SU-DHL-6 (cell line): ENCODE measurements around the gene ZNF710.

Experiments used
- H2AFZ ChIP-seq: fragments of 200-600 bp; sonication (generic); 2 replicates; pipeline ENCODE4 v1.6.1; 2014; ENCODE audit warnings: low read depth, mild to moderate bottlenecking, moderate library complexity, mixed read lengths, antibody characterized with exemption, low read length; ENCODE audit not compliant: severe bottlenecking
- H3F3A ChIP-seq: fragments of 200-600 bp; shearing (Covaris generic); 2 replicates; pipeline ENCODE4 v1.6.0; 2016; ENCODE audit warnings: antibody characterized with exemption, mild to moderate bottlenecking; ENCODE audit not compliant: insufficient read depth
- H3K27ac ChIP-seq: fragments of 200-600 bp; sonication (generic); 2 replicates; pipeline ENCODE4 v1.5.1; 2016; ENCODE audit warnings: low read depth, mild to moderate bottlenecking, low read length, moderate library complexity, mixed read lengths
- H3K27me3 ChIP-seq: fragments of 200-600 bp; sonication (generic), shearing (Covaris generic); 2 replicates; pipeline ENCODE4 v1.6.0; 2014; ENCODE audit warnings: mild to moderate bottlenecking, low read length
- H3K36me3 ChIP-seq: fragments of 200-600 bp; sonication (generic); 2 replicates; pipeline ENCODE4 v1.6.1; 2014; ENCODE audit warnings: mild to moderate bottlenecking, low read length, mixed read lengths
- H3K4me2 ChIP-seq: fragments of 300-600, 200-600 bp; shearing (Covaris generic), sonication (generic); 2 replicates; pipeline ENCODE4 v1.6.0; 2014; ENCODE audit warnings: low read length, low read depth, mild to moderate bottlenecking; ENCODE audit not compliant: poor library complexity, severe bottlenecking
- H3K4me3 ChIP-seq: fragments of 200-600 bp; sonication (generic); 2 replicates; pipeline ENCODE4 v1.5.1; 2014; ENCODE audit warnings: antibody characterized with exemption, low read length, mild to moderate bottlenecking, mixed read lengths; ENCODE audit not compliant: insufficient read depth, poor library complexity, severe bottlenecking
- H3K79me2 ChIP-seq: fragments of 200-600 bp; sonication (generic); 2 replicates; pipeline ENCODE4 v1.6.1; 2014; ENCODE audit warnings: mild to moderate bottlenecking, low read length, moderate library complexity; ENCODE audit not compliant: insufficient read depth
- H3K9ac ChIP-seq: fragments of 200-600 bp; sonication (generic); 2 replicates; pipeline ENCODE4 v1.7.0; 2014; ENCODE audit warnings: mild to moderate bottlenecking, low read length
- H3K9me2 ChIP-seq: fragments of 200-600 bp; sonication (generic); replicated peaks from 2 replicates; pipeline ENCODE4 v1.6.1; 2014; ENCODE audit warnings: low read length; ENCODE audit not compliant: insufficient read depth
- H3K9me3 ChIP-seq: fragments of 200-600 bp; sonication (generic); 2 replicates; pipeline ENCODE4 v1.6.1; 2014; ENCODE audit warnings: low read length, mixed read lengths; ENCODE audit not compliant: insufficient read depth
- H4K20me1 ChIP-seq: fragments of 200-600 bp; sonication (generic); 2 replicates; pipeline ENCODE4 v1.6.1; 2014; ENCODE audit warnings: low read depth, mild to moderate bottlenecking, antibody characterized with exemption, low read length, moderate library complexity, mixed read lengths
- CTCF ChIP-seq: fragments of 200-600 bp; sonication (generic); IDR thresholded peaks from one replicate; pipeline ENCODE4 v1.5.1; 2017; ENCODE audit warnings: antibody characterized with exemption, mild to moderate bottlenecking, low read length, moderate library complexity; ENCODE audit not compliant: insufficient read depth, poor library complexity, severe bottlenecking
- EZH2phosphoT487 ChIP-seq: fragments of 200-600 bp; sonication (generic), shearing (Covaris generic); conservative IDR thresholded peaks from 2 replicates; pipeline ENCODE4 v1.6.1; 2018; ENCODE audit warnings: mild to moderate bottlenecking, antibody characterized with exemption, low read length, moderate library complexity, mixed read lengths

Gene ZNF710

GRCh38 chr15:90062023-90062442 lies 60.9 kb downstream of the ZNF710 start:
- Histone ChIP-seq H3K79me2 (no peaks in the 10 kb centered on the region), H3K4me3 (no peak overlapping the region), H3K27ac (no peak overlapping the region), H3K27me3 (no peaks in the 10 kb centered on the region), H3K9ac (no peak overlapping the region), H3K36me3 (no peaks in the 10 kb centered on the region), H2AFZ (no peak overlapping the region), H4K20me1 (no peaks in the 10 kb centered on the region), H3K9me3 (no peaks in the 10 kb centered on the region), H3F3A (peaks cover 11% of the 10 kb centered on the region; the same call in 1 of the 2 replicates), H3K4me2 (no peak overlapping the region), H3K9me2 (no peaks in the 10 kb centered on the region)
- TF ChIP-seq CTCF, result no peak
- no peak for TF ChIP-seq EZH2phosphoT487

- H3K4me2 ChIP-seq, result no peak overlapping the region
- H2AFZ ChIP-seq, result no peak overlapping the region
- H3K9me2 ChIP-seq, result no peaks in the 10 kb centered on the region
- H3K9me3 ChIP-seq, result no peaks in the 10 kb centered on the region
- no peak overlapping the region for H3K27ac ChIP-seq
- no peak overlapping the region for H3K9ac ChIP-seq
- H3K79me2 ChIP-seq, result no peaks in the 10 kb centered on the region
- H3F3A ChIP-seq, result peaks cover 11% of the 10 kb centered on the region; the same call in 1 of the 2 replicates
- no peaks in the 10 kb centered on the region for H3K36me3 ChIP-seq
- H3K4me3 ChIP-seq, result no peak overlapping the region
- TF ChIP-seq EZH2phosphoT487, result no peak
- no peak for TF ChIP-seq CTCF
- no peaks in the 10 kb centered on the region for H4K20me1 ChIP-seq
- no peaks in the 10 kb centered on the region for H3K27me3 ChIP-seq
Measured at GRCh38 chr15:90062462-90062932, 61.4 kb downstream of the ZNF710 start.

GRCh38 chr15:90062973-90063769 lies 62.0 kb downstream of the ZNF710 start:
- TF ChIP-seq EZH2phosphoT487 (no peak), CTCF (no peak)
- no peak overlapping the region for H2AFZ ChIP-seq
- no peaks in the 10 kb centered on the region for H3K79me2 ChIP-seq
- no peak overlapping the region for H3K4me3 ChIP-seq
- no peak overlapping the region for H3K4me2 ChIP-seq
- no peak overlapping the region for H3K9ac ChIP-seq
- no peaks in the 10 kb centered on the region for H3K36me3 ChIP-seq
- no peaks in the 10 kb centered on the region for H3K9me2 ChIP-seq
- no peak overlapping the region for H3K27ac ChIP-seq
- H3F3A ChIP-seq, result peaks cover 11% of the 10 kb centered on the region; the same call in 1 of the 2 replicates
- no peaks in the 10 kb centered on the region for H4K20me1 ChIP-seq
- H3K27me3 ChIP-seq, result no peaks in the 10 kb centered on the region
- no peaks in the 10 kb centered on the region for H3K9me3 ChIP-seq
